Ovary (tissue), 3 donors: ENCODE measurements around the gene CCNT2.

Source experiments
- CTCF ChIP-seq, 3 donors: fragments of 450-650 bp in 2 of 3; fragments of 200-600 bp in 1 of 3; IDR thresholded peaks; one replicate each; pipeline versions ENCODE4 v1.5.1 to v1.8.0; 2016 to 2022; ENCODE audit warnings: antibody characterized with exemption in 3 of 3, mild to moderate bottlenecking in 1 of 3
- EP300 ChIP-seq: sonication (generic); formaldehyde crosslinking; IDR thresholded peaks from one replicate; pipeline ENCODE4 v1.6.1; 2017; ENCODE audit warnings: antibody characterized with exemption
- POLR2A ChIP-seq: fragments of 450-650 bp; IDR thresholded peaks from one replicate; pipeline ENCODE4 v1.6.1; 2017; ENCODE audit warnings: antibody characterized with exemption, mild to moderate bottlenecking, moderate library complexity
- donor health status: DM: no; HTN: no; CAD: no.

GRCh38 chr2:134936691-134937090 lies 18.1 kb downstream of the CCNT2 start:
- TF ChIP-seq CTCF (IDR thresholded peaks at IDR 0.05) (no peak), EP300 (no peak), POLR2A (no peak)
